Measurements from ENCODE around the gene HLA-DRB5. TPM values are rescaled to one million over a fixed set of nuclear protein-coding genes. Genes with fewer than 3 reads are reported as not detected.
"Not testable (repeated sequence)": the region's sequence is repeated elsewhere in the genome, so short reads cannot be mapped to it uniquely, and the experiment has no call there.

The HLA-DRB5 gene
- total and polyA plus RNA-seq, 2 donors (not counting 3 experiments of a cell fraction or from before 2014, with no cell fraction given) = not detected

- BruUV-seq (replicated peaks) = no TSS peak
- intact Hi-C loops (cut with micrococcal nuclease) (no loop called here), dilution Hi-C loops (cut with MboI; ENCODE audit: extremely low pct_ligation_motif_present, low sequenced_read_pairs) (no loop called here)
- H3K27me3 ChIP-seq (ENCODE audit: control insufficient read depth in 2 of 2, insufficient read depth in 2 of 2, low read length in 2 of 2) = no peaks in the 10 kb centered on the region
- POLR2A ChIA-PET = no interaction called here
- no peak overlapping the region for H3K4me2 ChIP-seq (ENCODE audit: insufficient read depth, low read length)
- FAIRE-seq = no peak
- no peaks in the 10 kb centered on the region for H3K4me1 ChIP-seq (ENCODE audit: control insufficient read depth, extremely low read depth, insufficient read depth, low read length)
- H4K20me1 ChIP-seq (replicated peaks; ENCODE audit: control insufficient read depth, extremely low read depth, insufficient read depth, low read length) = no peaks in the 10 kb centered on the region
- H3K4me3 ChIP-seq (replicated peaks in 1 of 3; ENCODE audit: insufficient read depth in 1 of 3, low read depth in 1 of 3, low read length in 3 of 3) = no peak overlapping the region
- no peak overlapping the region for H3K27ac ChIP-seq (ENCODE audit: insufficient read depth, low read depth, low read length)
- no peaks in the 10 kb centered on the region for H3K36me3 ChIP-seq (ENCODE audit: control insufficient read depth in 2 of 2, extremely low read depth in 1 of 2, insufficient read depth in 2 of 2, low read length in 2 of 2)
- CTCF ChIA-PET = interaction anchor here (0.6 kb wide), 1 partner anchor 116 kb away, joined by 3 read pairs; no protein-coding TSS in a partner anchor
- no peaks in the 10 kb centered on the region for H3K79me2 ChIP-seq (ENCODE audit: control insufficient read depth, insufficient read depth, low read length)
- no peak overlapping the region for H2AFZ ChIP-seq (ENCODE audit: low read depth, low read length)
- peak; percentile 0 for DNase-seq (ENCODE audit: low read depth, low spot score)
- no peaks in the 10 kb centered on the region for H3K9me3 ChIP-seq (replicated peaks; ENCODE audit: control insufficient read depth, insufficient read depth, low read length)
- no peaks in the 10 kb centered on the region for H3K9me1 ChIP-seq (replicated peaks; ENCODE audit: control insufficient read depth, extremely low read depth, insufficient read depth, low read length)
- TF ChIP-seq MYC (IDR thresholded peaks at IDR 0.05; ENCODE audit: low read depth, low read length) (no peak), FOS (IDR thresholded peaks at IDR 0.05; ENCODE audit: borderline replicate concordance, insufficient read depth, low read length) (no peak), CTCF (IDR thresholded peaks at IDR 0.05; ENCODE audit: extremely low read depth in 1 of 2, insufficient read depth in 1 of 2, low read depth in 1 of 2, low read length in 2 of 2) (no peak), EZH2 (IDR thresholded peaks at IDR 0.05; ENCODE audit: borderline replicate concordance, low read depth, low read length, severe bottlenecking) (no peak), POLR2AphosphoS5 (IDR thresholded peaks at IDR 0.05; ENCODE audit: insufficient read depth, low read depth, low read length) (no peak), GATA2 (IDR thresholded peaks at IDR 0.05; ENCODE audit: insufficient read depth, insufficient read length, low read depth, low read length) (no peak), MAX (IDR thresholded peaks at IDR 0.05; ENCODE audit: insufficient read depth, insufficient read length) (no peak), POLR2A (IDR thresholded peaks at IDR 0.05; ENCODE audit: low read depth, low read length) (no peak), JUN (IDR thresholded peaks at IDR 0.05; ENCODE audit: borderline replicate concordance, insufficient read depth, insufficient read length, low read depth) (no peak)
- no peak overlapping the region for H3K9ac ChIP-seq (replicated peaks; ENCODE audit: extremely low read depth, insufficient read depth, low read length)
These were observed 57.2 kb downstream of the HLA-DRB5 start for GRCh38 chr6:32472781-32473375.

- H3K36me3 ChIP-seq (ENCODE audit: control insufficient read depth in 2 of 2, extremely low read depth in 1 of 2, insufficient read depth in 2 of 2, low read length in 2 of 2); H3K9me3 ChIP-seq (replicated peaks; ENCODE audit: control insufficient read depth, insufficient read depth, low read length); intact Hi-C loops (cut with micrococcal nuclease); H3K4me1 ChIP-seq (ENCODE audit: control insufficient read depth, extremely low read depth, insufficient read depth, low read length); H3K27me3 ChIP-seq (ENCODE audit: control insufficient read depth in 2 of 2, insufficient read depth in 2 of 2, low read length in 2 of 2); FAIRE-seq; H2AFZ ChIP-seq (ENCODE audit: low read depth, low read length); CTCF ChIA-PET; H3K9me1 ChIP-seq (replicated peaks; ENCODE audit: control insufficient read depth, extremely low read depth, insufficient read depth, low read length); H4K20me1 ChIP-seq (replicated peaks; ENCODE audit: control insufficient read depth, extremely low read depth, insufficient read depth, low read length); BruUV-seq (replicated peaks); H3K4me2 ChIP-seq (ENCODE audit: insufficient read depth, low read length); dilution Hi-C loops (cut with MboI; ENCODE audit: extremely low pct_ligation_motif_present, low sequenced_read_pairs); H3K79me2 ChIP-seq (ENCODE audit: control insufficient read depth, insufficient read depth, low read length); H3K9ac ChIP-seq (replicated peaks; ENCODE audit: extremely low read depth, insufficient read depth, low read length); DNase-seq (ENCODE audit: low read depth, low spot score); POLR2A ChIA-PET; H3K4me3 ChIP-seq (replicated peaks in 1 of 3; ENCODE audit: insufficient read depth in 1 of 3, low read depth in 1 of 3, low read length in 3 of 3); H3K27ac ChIP-seq (ENCODE audit: insufficient read depth, low read depth, low read length): not testable (repeated sequence)
These were observed 62.2 kb downstream of the HLA-DRB5 start for GRCh38 chr6:32467743-32468503.
